GM18858 (cell line): Measurements from ENCODE around the gene CDK14.

Experiments
- ATAC-seq: cut with Tn5 transposase; IDR thresholded peaks from one replicate; pipeline ENCODE4 v1.9.1; 2021; ENCODE audit not compliant: unreplicated experiment

CDK14 gene

GRCh38 chr7:91239772-91240171, 643.7 kb downstream of the CDK14 start:
- ATAC-seq: no peak

- ATAC-seq: no peak
Measured at GRCh38 chr7:91240376-91240941, 644.3 kb downstream of the CDK14 start.

- no peak for ATAC-seq
Measured at GRCh38 chr7:91242097-91242844, 646.1 kb downstream of the CDK14 start.

- ATAC-seq: no peak
Measured at GRCh38 chr7:91243591-91244301, 647.6 kb downstream of the CDK14 start.

GRCh38 chr7:91247500-91247899, 651.4 kb downstream of the CDK14 start:
- ATAC-seq: no peak

- no peak for ATAC-seq
Measured at GRCh38 chr7:91248996-91249395, 652.9 kb downstream of the CDK14 start.

GRCh38 chr7:91249506-91250233, 653.5 kb downstream of the CDK14 start:
- ATAC-seq: no peak

GRCh38 chr7:91250706-91251105, 654.6 kb downstream of the CDK14 start:
- ATAC-seq: no peak

- ATAC-seq: no peak
Measured at GRCh38 chr7:91251877-91252276, 655.8 kb downstream of the CDK14 start.
